GM21717 (cell line): ENCODE measurements around the gene ACAP3.

Source experiments
- ATAC-seq: cut with Tn5 transposase; IDR thresholded peaks from one replicate; pipeline ENCODE4 v1.9.1; 2021; ENCODE audit warnings: mild to moderate bottlenecking, moderate library complexity; ENCODE audit not compliant: unreplicated experiment

The ACAP3 gene

GRCh38 chr1:1314678-1315335 is 7.1 kb upstream of the ACAP3 start:
- ATAC-seq: no peak

DNA sequence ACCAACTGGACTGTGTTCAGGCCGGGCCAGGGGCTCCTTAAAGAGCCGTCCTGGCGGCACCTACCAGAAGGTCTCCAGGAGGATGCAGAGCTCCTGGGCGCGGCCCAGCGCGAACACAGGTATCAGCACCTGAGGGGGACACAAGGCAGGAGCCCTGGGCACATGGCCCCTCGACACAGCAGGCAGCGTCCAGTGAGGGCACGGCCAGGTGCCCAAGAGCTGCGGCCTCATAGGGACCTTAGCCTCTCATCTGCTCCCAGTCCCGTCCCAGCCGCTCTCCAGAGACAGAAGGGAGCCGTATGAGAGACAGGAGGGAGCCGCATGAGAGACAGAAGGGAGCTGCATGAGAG is 6.5 kb upstream of the ACAP3 start:
- ATAC-seq: no peak

GRCh38 chr1:1313500-1314236 is 5.9 kb upstream of the ACAP3 start:
- no peak for ATAC-seq

- ATAC-seq: no peak
Measured at GRCh38 chr1:1312450-1313314, 5.0 kb upstream of the ACAP3 start.

DNA sequence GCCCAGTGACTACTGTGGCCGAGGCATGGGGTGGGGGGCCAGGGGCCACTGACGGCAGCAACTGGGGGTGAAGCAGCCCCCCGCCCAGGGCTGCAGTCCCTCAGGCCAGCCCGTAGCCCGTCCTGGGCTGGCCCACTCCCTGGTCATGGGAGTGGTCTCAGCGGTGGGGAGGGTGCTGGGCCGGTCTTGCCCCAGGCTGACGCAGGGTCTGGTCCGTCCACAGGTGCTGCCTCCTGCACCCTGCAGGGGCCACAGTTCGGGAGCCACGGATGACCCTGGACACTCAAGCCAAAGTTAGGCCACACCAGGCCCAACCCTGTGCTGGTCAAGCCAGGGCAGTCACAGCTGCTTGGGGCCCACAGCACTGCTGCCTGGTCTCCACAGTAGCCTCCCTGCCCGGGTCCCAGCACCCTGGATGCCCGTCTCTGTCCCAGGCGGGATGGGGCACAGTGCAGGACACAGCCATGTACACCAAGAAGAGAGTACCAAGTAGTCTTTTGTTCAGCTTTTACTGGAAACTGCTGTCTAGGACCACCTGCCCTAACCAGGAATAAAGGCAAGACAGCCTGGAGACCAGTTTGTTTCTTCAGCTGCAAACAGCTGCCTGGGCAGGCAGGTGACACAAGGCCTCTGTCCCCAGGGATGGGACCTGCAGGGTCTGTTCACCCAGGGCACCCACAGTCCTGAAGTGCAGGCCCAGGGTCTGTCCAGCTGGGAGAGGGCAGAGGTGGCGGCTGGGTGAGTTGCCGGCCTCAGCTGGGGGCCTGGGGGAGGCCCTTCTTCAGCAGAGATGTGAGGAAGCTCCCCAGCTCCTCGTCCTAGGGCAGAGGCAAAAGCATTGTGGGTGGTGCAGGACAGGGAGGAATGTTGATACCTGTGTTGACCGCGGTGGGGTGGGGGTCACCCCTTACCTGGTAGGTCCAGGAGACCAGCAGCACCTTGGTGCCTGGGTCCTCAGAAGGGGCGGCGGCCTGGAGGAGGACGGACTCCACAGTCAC is 3.7 kb upstream of the ACAP3 start:
- ATAC-seq: no peak

DNA sequence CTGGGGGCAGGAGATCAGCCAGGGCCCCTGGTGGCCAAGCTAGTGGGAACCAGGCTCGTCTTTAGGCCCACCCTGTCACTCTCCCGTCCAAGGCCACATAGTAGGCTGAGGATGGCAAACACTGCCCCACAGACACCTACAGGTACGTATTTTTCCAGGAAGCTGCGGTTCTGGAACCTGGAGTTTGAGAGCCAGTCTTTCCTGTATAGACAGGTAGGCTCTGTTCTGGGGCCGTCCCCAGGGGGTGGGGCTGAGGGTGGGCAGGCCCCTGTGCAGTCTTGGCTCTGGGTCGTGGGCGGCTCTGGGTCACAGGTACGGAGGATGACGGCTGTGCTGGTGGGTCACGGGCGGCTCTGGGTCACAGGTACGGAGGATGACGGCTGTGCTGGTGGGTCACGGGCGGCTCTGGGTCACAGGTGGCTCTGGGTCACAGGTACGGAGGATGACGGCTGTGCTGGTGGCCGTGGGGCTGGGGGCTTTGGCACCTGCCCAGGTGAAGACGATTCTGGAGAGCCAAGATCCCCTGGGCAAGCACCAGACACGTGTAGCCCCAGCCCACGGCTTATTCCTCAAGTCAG is 2.8 kb upstream of the ACAP3 start:
- no peak for ATAC-seq

- no peak for ATAC-seq
Measured at GRCh38 chr1:1310109-1310385, 2.3 kb upstream of the ACAP3 start.

- no peak for ATAC-seq
Measured at GRCh38 chr1:1309251-1310108, 1.8 kb upstream of the ACAP3 start.

DNA sequence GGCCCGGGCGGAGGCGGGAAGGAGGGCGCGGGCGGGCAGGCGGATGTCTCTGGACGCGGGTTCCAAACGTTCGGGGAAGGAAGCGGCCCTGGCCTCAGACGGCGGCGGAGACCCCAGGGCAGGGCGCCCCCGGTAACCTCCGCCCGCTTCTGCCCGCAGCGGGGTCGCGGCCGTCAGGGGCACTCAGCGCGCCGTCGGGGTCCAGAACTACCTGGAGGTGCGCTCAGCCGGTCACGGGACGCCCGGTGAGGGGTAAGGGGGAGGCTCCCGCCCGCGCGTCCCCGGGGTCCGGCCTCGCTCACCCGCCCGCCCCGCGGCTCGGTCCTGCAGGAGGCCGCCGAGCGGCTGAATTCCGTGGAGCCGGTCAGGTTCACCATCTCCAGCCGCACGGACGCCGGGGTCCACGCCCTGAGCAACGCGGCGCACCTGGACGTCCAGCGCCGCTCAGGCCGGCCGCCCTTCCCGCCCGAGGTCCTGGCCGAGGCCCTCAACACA is 1.1 kb upstream of the ACAP3 start:
- peak; percentile 4 for ATAC-seq

DNA sequence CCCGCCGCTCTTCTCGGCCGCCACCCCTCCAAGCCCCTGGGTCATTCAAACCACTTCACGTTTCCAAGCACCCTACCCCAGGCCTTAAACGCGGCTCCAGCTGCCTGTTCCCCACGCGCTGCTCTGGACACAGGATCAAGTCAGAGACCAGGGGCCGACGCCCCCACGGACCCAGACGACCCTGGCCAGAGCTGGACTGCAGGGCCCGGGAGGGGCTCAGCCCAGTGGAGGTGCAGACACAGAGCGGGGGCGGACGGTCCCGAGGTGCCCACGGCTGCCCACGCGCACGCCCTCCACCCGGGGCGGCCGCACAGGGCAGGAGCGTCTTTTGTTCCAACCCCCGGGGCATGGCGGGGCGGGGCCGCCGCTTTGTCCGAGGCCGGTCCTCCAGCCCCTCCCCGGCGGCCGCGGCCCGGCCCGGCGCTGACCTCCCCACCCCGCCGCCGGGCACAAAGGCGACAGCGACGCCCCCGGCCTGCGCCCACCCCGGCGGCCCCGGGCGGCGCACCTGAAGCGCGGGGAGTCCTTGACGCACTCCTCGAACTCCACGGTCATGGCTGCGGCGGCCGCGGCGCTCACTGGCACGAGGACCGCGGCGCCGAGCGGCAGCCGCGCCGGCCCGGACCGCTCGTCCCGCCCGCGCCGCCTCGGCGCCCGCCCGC is 338 bp downstream of the ACAP3 start:
- peak; percentile 3 for ATAC-seq

- ATAC-seq: no peak
Measured at GRCh38 chr1:1306661-1307260, 969 bp downstream of the ACAP3 start.

DNA sequence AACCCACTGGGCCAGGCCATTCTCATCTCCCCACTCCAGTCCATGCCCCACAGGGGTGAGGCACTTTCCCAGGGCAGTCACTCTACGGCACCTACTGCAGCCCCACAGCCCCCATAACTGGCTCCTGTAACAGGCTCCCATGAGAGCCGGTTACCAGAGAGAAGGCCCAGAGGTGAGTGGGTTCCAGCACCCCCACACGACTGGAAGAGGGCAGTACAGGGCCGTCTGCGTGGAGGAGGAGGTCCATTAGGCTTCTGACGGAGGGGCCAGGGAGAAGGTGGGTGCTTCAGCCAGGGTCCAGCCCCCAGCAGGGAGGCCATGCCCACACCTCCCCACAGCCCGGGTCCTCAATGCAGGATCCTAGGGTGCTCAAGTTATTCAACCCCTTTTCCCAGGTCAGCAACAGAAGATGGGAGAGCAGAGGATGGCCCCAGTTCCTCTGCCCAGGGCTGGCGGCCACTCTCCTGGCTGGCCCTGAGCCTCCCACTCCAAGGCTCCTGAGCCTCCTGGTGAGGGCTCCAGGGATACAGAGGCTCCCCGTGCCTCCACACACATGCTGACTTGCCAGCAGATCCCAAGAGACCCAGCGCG is 1.6 kb downstream of the ACAP3 start:
- ATAC-seq: no peak

DNA sequence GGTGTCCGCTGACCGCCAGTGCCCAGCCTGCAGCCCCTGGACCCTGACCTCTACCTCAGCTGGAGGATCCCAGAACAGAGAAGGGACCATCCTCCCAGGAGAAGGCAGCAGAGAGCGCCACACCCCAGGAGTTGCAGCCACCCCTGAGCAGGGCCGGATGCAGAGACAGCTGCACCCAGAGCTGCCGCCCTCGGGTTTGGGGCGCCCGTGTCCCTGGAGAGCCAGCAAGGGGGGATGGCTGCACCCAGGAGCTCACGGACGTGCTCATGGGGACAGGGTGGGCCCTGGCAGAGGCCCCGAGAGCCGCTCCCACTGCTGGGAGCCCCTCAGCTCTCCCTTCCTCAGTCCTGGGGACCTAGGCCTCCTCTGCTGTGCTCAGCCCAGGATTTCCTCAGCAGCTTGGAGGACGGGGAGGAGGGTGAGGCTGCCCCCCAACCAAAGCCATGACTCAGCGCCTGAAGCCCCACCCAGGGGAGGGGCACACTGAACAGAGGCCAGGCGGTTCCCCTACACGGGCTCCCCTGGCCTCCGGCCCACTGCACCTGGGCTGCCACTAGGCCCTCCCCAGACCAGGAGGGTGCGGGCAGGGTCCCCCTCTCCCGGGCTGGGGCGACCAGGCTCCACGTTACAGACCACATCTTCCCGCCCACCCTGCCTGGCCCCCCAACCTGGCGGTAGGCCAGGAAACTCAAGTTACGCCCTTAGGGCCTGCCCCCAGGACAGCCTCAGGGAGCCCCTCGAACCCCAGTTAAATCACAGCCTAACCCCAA is 2.2 kb downstream of the ACAP3 start:
- no peak for ATAC-seq

- no peak for ATAC-seq
Measured at GRCh38 chr1:1304331-1305299, 3.1 kb downstream of the ACAP3 start.

GRCh38 chr1:1303736-1304135 is 4.0 kb downstream of the ACAP3 start:
- ATAC-seq: no peak

DNA sequence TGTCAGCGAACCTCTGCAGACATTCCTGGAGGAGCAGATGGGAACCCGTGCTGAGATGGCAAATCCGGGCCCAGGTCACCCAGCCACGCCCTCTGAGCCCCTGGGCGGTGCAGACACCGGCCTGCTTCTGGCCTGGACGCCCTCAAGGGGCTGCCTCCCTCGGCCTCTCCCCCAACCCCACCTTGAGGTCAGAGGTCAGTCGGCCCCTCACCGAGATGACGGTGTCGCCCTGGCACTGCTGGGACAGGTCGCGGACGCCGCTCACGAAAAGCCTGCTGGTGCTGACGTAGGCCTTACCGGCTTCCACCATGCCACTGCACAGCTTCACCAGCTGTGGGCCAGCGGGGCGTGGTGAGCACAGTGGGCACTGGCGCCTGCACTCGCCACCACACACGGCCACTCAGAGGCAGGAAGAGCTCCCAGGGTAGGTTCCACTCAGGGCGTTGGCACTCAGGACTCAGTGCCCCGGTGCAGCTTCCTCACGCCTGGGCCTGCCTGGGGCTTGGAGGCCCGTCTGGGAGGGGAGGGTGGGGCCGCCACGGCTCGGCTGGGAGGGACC is 4.7 kb downstream of the ACAP3 start:
- no peak for ATAC-seq
